Fibroblast of pulmonary artery (primary cell): ENCODE results near the gene CMTM8.
"Not testable (repeated sequence)": the region's sequence is repeated elsewhere in the genome, so short reads cannot be mapped to it uniquely, and the experiment has no call there.

ENCODE experiments used
- DNase-seq: peaks from one replicate; pipeline ENCODE4 v3.0.0-alpha.2; 2010; ENCODE audit warnings: low read depth
- H3K4me3 ChIP-seq: replicated peaks from 2 replicates; pipeline ENCODE4 v1.5.1; 2011; ENCODE audit warnings: low read depth, mild to moderate bottlenecking, control low read depth, low read length, moderate library complexity
- CTCF ChIP-seq: IDR thresholded peaks from 2 replicates; pipeline ENCODE4 v1.5.1; 2011; ENCODE audit warnings: mild to moderate bottlenecking, control low read depth, low read length, inconsistent platforms; ENCODE audit errors: missing control alignments

Gene CMTM8

GRCh38 chr3:32381922-32382321, 143.4 kb downstream of the CMTM8 start:
- H3K4me3 ChIP-seq, result no peak overlapping the region
- TF ChIP-seq CTCF, result no peak
- DNase-seq, result no peak

- no peak for TF ChIP-seq CTCF
- H3K4me3 ChIP-seq, result no peak overlapping the region
- DNase-seq, result peak; percentile 86
These were observed 144.7 kb downstream of the CMTM8 start for GRCh38 chr3:32383136-32383711.

- H3K4me3 ChIP-seq, result no peak overlapping the region
- no peak for TF ChIP-seq CTCF
- peak; percentile 76 for DNase-seq
These were observed 146.5 kb downstream of the CMTM8 start for GRCh38 chr3:32384938-32385337.

GRCh38 chr3:32387512-32387911, 149.0 kb downstream of the CMTM8 start:
- TF ChIP-seq CTCF, result no peak
- no peak for DNase-seq
- no peak overlapping the region for H3K4me3 ChIP-seq

GRCh38 chr3:32389577-32389976, 151.1 kb downstream of the CMTM8 start:
- H3K4me3 ChIP-seq, result not testable (repeated sequence)
- peak; percentile 59 for DNase-seq

- DNase-seq, result peak; percentile 58
- H3K4me3 ChIP-seq, result peak within 1 kb of the TSS; percentile 85
- no peak for TF ChIP-seq CTCF
These were observed 153.4 kb downstream of the CMTM8 start, which contains the start of gene CMTM7 for GRCh38 chr3:32391643-32392535. TSS of gene CMTM7 (plus strand) at chr3:32391853. CDS start at chr3:32391907, 54 bp downstream.

- peak overlapping the region; percentile 85 for H3K4me3 ChIP-seq
- no peak for TF ChIP-seq CTCF
- DNase-seq, result peak; percentile 75
These were observed 154.2 kb downstream of the CMTM8 start for GRCh38 chr3:32392536-32393302.
